A673 (cell line): ENCODE measurements around the gene BTRC. TPM values are rescaled to one million over a fixed set of nuclear protein-coding genes. Genes with fewer than 3 reads are reported as not detected.

Experiments
- BruUV-seq: library from RNA; stranded (reverse); fragments of 400-500 nt; replicated peaks from 2 replicates; lab custom pipeline; 2021; lab: Mats Ljungman, UMichigan
- CTCF ChIA-PET: fragments of 300-600 bp; sonication (Branson Sonifier 250); formaldehyde crosslinking; loops from one replicate; lab custom pipeline; 2022; ENCODE audit warnings: antibody characterized with exemption; lab: Charles Lee
- POLR2A ChIA-PET: fragments of 300-600 bp; sonication (Branson Sonifier 250); formaldehyde crosslinking; loops from one replicate; lab custom pipeline; 2022; ENCODE audit warnings: antibody characterized with exemption; ENCODE audit not compliant: low non-redundant PET; lab: Charles Lee
- DNase-seq: peaks from one replicate; pipeline ENCODE4 v3.0.0-alpha.2; 2015; ENCODE audit warnings: low spot score
- H3K27ac ChIP-seq: fragments of 200-600 bp; sonication (generic); 2 replicates; pipeline ENCODE4 v1.5.1; 2016; ENCODE audit warnings: mixed run types, low read depth, mild to moderate bottlenecking, mixed read lengths, antibody characterized with exemption, low read length; ENCODE audit not compliant: poor library complexity, severe bottlenecking
- H3K27me3 ChIP-seq: fragments of 200-600 bp; sonication (generic); replicated peaks from 2 replicates; pipeline ENCODE4 v1.6.1; 2017; ENCODE audit warnings: mixed run types, low read depth, mild to moderate bottlenecking, mixed read lengths, antibody characterized with exemption, low read length; ENCODE audit not compliant: insufficient read depth, poor library complexity
- H3K36me3 ChIP-seq: fragments of 200-600 bp; sonication (generic); 2 replicates; pipeline ENCODE4 v1.6.1; 2016; ENCODE audit warnings: mixed run types, mild to moderate bottlenecking, mixed read lengths, antibody characterized with exemption, low read length; ENCODE audit not compliant: insufficient read depth, poor library complexity, severe bottlenecking
- H3K4me1 ChIP-seq: fragments of 200-600 bp; sonication (generic); 2 replicates; pipeline ENCODE4 v1.6.1; 2017; ENCODE audit warnings: mixed run types, mild to moderate bottlenecking, mixed read lengths, antibody characterized with exemption, low read length; ENCODE audit not compliant: insufficient read depth, poor library complexity, severe bottlenecking
- H3K4me3 ChIP-seq: fragments of 200-600 bp; sonication (generic); 2 replicates; pipeline ENCODE4 v1.5.1; 2016; ENCODE audit warnings: low read depth, mixed run types, mild to moderate bottlenecking, mixed read lengths, low read length; ENCODE audit not compliant: poor library complexity, severe bottlenecking
- H3K9me3 ChIP-seq: fragments of 200-600 bp; sonication (generic); 2 replicates; pipeline ENCODE4 v1.6.1; 2016; ENCODE audit warnings: mixed run types, low read depth, mild to moderate bottlenecking, mixed read lengths, antibody characterized with exemption, low read length; ENCODE audit not compliant: poor library complexity, severe bottlenecking
- CTCF ChIP-seq: fragments of 300-800, 200-600 bp; sonication (generic); conservative IDR thresholded peaks from 2 replicates; pipeline ENCODE4 v1.5.1; 2017; ENCODE audit warnings: low read depth, mild to moderate bottlenecking, antibody characterized with exemption, low read length, moderate library complexity, mixed read lengths
- EZH2 ChIP-seq: fragments of 200-600 bp; sonication (generic); IDR thresholded peaks from 2 replicates; pipeline ENCODE4 v1.6.1; 2017; ENCODE audit warnings: borderline replicate concordance, low read depth, mild to moderate bottlenecking, mixed read lengths, antibody characterized with exemption, low read length; ENCODE audit not compliant: poor library complexity, severe bottlenecking
- intact Hi-C: fragments of 100-400 bp; cut with micrococcal nuclease; formaldehyde crosslinking; loops from one replicate; pipeline ENCODE4 v1.10.0; 2022; ENCODE audit not compliant: unreplicated experiment
- total RNA-seq: library from RNA; stranded (reverse); gene quantifications from 2 replicates; pipeline ENCODE4 v1.2.3, GENCODE V29; 2021

Gene BTRC
- total RNA-seq, 1 experiment from 2014 or later: 22.6 TPM

- Histone ChIP-seq H3K4me3 (no peak overlapping the region), H3K4me1 (no peaks in the 10 kb centered on the region), H3K9me3 (no peaks in the 10 kb centered on the region), H3K27ac (no peak overlapping the region), H3K36me3 (no peaks in the 10 kb centered on the region), H3K27me3 (peaks cover 6% of the 10 kb centered on the region)
- ChIA-PET POLR2A (no interaction called here), CTCF (no interaction called here)
- TF ChIP-seq CTCF: no peak
- TF ChIP-seq EZH2: no peak
- DNase-seq: no peak
- intact Hi-C loops: no loop called here
- no TSS peak for BruUV-seq
These were observed 209.6 kb downstream of the BTRC start for GRCh38 chr10:101563497-101564040.

GRCh38 chr10:101564490-101564991 lies 210.6 kb downstream of the BTRC start:
- H3K4me1 ChIP-seq: peaks cover 4% of the 10 kb centered on the region
- TF ChIP-seq CTCF (no peak), EZH2 (no peak)
- ChIA-PET POLR2A (no interaction called here), CTCF (no interaction called here)
- no peak overlapping the region for H3K27ac ChIP-seq
- H3K36me3 ChIP-seq: no peaks in the 10 kb centered on the region
- H3K27me3 ChIP-seq: peaks cover 6% of the 10 kb centered on the region
- no peaks in the 10 kb centered on the region for H3K9me3 ChIP-seq
- intact Hi-C loops: no loop called here
- DNase-seq: no peak
- no peak overlapping the region for H3K4me3 ChIP-seq
- no TSS peak for BruUV-seq

DNA sequence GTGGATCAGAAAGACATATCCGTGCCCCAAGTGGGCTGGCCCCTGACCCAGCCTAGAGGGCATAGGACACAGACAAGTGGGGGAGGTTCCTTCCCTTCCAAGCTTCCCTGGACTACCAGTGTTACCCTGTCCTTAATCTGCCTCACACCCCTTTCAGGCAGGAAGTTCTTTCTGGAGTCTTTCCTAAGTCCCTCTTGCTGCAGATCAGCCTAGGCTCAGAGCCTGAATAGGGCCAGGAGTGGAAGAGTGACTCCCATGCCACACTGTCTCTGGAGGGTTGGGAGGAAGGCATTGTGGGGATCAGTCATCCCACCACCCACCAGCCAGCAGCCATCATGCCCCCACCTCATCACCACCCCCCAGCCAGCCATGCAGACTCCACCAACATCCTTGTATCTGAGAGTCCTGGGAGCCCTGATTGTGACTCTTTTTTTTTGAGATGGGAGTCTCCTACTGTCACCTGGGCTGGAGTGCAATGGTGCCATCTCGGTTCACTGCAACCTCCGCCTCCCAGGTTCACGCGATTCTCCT lies 211.5 kb downstream of the BTRC start:
- Histone ChIP-seq H3K9me3 (no peaks in the 10 kb centered on the region), H3K27ac (no peak overlapping the region), H3K27me3 (peaks cover 6% of the 10 kb centered on the region), H3K4me1 (peaks cover 10% of the 10 kb centered on the region), H3K36me3 (no peaks in the 10 kb centered on the region), H3K4me3 (no peak overlapping the region)
- ChIA-PET POLR2A (no interaction called here), CTCF (no interaction called here)
- intact Hi-C loops: no loop called here
- BruUV-seq: no TSS peak
- no peak for DNase-seq
- TF ChIP-seq EZH2 (no peak), CTCF (no peak)
